CD8-positive, alpha-beta memory T cell (primary cell): ENCODE data around the gene POLR2F. TPM values are rescaled to one million over a fixed set of nuclear protein-coding genes. Genes with fewer than 3 reads are reported as not detected.

Experiments used
- CTCF ChIA-PET: fragments of 350-600 bp; sonication (Branson Sonifier 250); formaldehyde crosslinking; loops from one replicate; lab custom pipeline; 2021; ENCODE audit warnings: antibody characterized with exemption; lab: Charles Lee
- POLR2A ChIA-PET: fragments of 350-600 bp; sonication (Branson Sonifier 250); formaldehyde crosslinking; loops from one replicate; lab custom pipeline; 2021; ENCODE audit warnings: antibody characterized with exemption; lab: Charles Lee
- DNase-seq, 5 donors: peaks; one replicate each; pipeline versions ENCODE4 v3.0.0 to v3.0.0-alpha.2; 2020 to 2022; ENCODE audit warnings: mixed read lengths in 1 of 5
- H3K27ac ChIP-seq: one replicate; pipeline ENCODE4 v1.7.0; 2013; ENCODE audit warnings: low read depth, mild to moderate bottlenecking, low read length, moderate library complexity
- H3K27me3 ChIP-seq: 2 replicates; pipeline ENCODE4 v1.7.0; 2013; ENCODE audit warnings: low read length, mild to moderate bottlenecking; ENCODE audit not compliant: insufficient read depth, poor library complexity, severe bottlenecking
- H3K36me3 ChIP-seq: 2 replicates; pipeline ENCODE4 v1.7.0; 2013; ENCODE audit warnings: mild to moderate bottlenecking, low read length, moderate library complexity; ENCODE audit not compliant: insufficient read depth
- H3K4me1 ChIP-seq: 2 replicates; pipeline ENCODE4 v1.7.0; 2013; ENCODE audit warnings: mild to moderate bottlenecking, low read length, moderate library complexity; ENCODE audit not compliant: insufficient read depth
- H3K4me3 ChIP-seq: 2 replicates; pipeline ENCODE4 v1.7.0; 2013; ENCODE audit warnings: mild to moderate bottlenecking, low read length
- H3K9me3 ChIP-seq: 2 replicates; pipeline ENCODE4 v1.7.0; 2013; ENCODE audit warnings: mild to moderate bottlenecking, low read length
- H3K27ac Mint-ChIP-seq, 8 donors: one replicate each; pipeline ENCODE4 v1.8.0; 2020 to 2021; ENCODE audit warnings: mixed read lengths in 8 of 8, mild to moderate bottlenecking in 6 of 8, inconsistent platforms in 3 of 8, moderate library complexity in 3 of 8
- H3K27me3 Mint-ChIP-seq, 2 donors: one replicate each; pipeline ENCODE4 v1.8.0; 2020 to 2021; ENCODE audit warnings: mixed read lengths in 2 of 2, mild to moderate bottlenecking in 1 of 2, moderate library complexity in 1 of 2
- H3K36me3 Mint-ChIP-seq, 3 donors: one replicate each; pipeline ENCODE4 v1.8.0; 2020 to 2021; ENCODE audit warnings: mixed read lengths in 3 of 3, inconsistent platforms in 1 of 3, mild to moderate bottlenecking in 1 of 3
- H3K4me1 Mint-ChIP-seq, 3 donors: one replicate each; pipeline ENCODE4 v1.8.0; 2020 to 2021; ENCODE audit warnings: mixed read lengths in 3 of 3, inconsistent platforms in 1 of 3, mild to moderate bottlenecking in 1 of 3
- H3K4me3 Mint-ChIP-seq, 7 donors: one replicate each; pipeline ENCODE4 v1.8.0; 2020 to 2021; ENCODE audit warnings: mixed read lengths in 7 of 7, mild to moderate bottlenecking in 6 of 7, moderate library complexity in 4 of 7, inconsistent platforms in 2 of 7
- H3K9me3 Mint-ChIP-seq, 5 donors: one replicate each; pipeline ENCODE4 v1.8.0; 2020 to 2022; ENCODE audit warnings: mixed read lengths in 5 of 5, mild to moderate bottlenecking in 3 of 5, moderate library complexity in 2 of 5, inconsistent platforms in 1 of 5
- polyA plus RNA-seq: library from polyadenylated mRNA; unstranded; fragments of 300-500 nt; fragmentation: Illumina TruSeq; gene quantifications from one replicate; pipeline ENCODE4 v1.2.3, GENCODE V29; 2021
- total RNA-seq, 2 experiments: library from RNA; stranded (reverse); gene quantifications; one replicate each; pipeline ENCODE4 v1.2.3, GENCODE V29; 2021

Gene POLR2F
- total and polyA plus RNA-seq, 3 experiments from 2014 or later, result 140 to 167 (median 148) TPM

GRCh38 chr22:37909766-37910165 lies 43.7 kb upstream of the POLR2F start:
- ChIA-PET CTCF (interaction anchor here (0.7 kb wide), 1 partner anchor 18 kb away, joined by 3 read pairs; no protein-coding TSS in a partner anchor), POLR2A (interaction anchor here (1.4 kb wide), 1 partner anchor 13 kb away, joined by 3 read pairs; no protein-coding TSS in a partner anchor)
- Mint-ChIP-seq H3K27ac (peak overlapping the region in 3 of 8 donors; percentile 1 to 66 (median 25)), H3K27me3 (no peaks in the 10 kb centered on the region), H3K9me3 (no peaks in the 10 kb centered on the region), H3K4me1 (peaks cover 27 to 52% (median 30%) of the 10 kb centered on the region in 3 donors), H3K36me3 (peaks cover 0 to 21% (median 0%) of the 10 kb centered on the region in 3 donors), H3K4me3 (peak overlapping the region in 2 of 7 donors; percentile 12 to 18)
- Histone ChIP-seq H3K4me3 (no peak overlapping the region), H3K27ac (no peak overlapping the region), H3K27me3 (no peaks in the 10 kb centered on the region), H3K4me1 (peaks cover 19% of the 10 kb centered on the region), H3K9me3 (no peaks in the 10 kb centered on the region), H3K36me3 (no peaks in the 10 kb centered on the region)
- DNase-seq, result no peak

GRCh38 chr22:37910890-37911672 lies 42.4 kb upstream of the POLR2F start:
- H3K4me1 Mint-ChIP-seq, result peaks cover 19 to 44% (median 25%) of the 10 kb centered on the region in 3 donors
- peaks cover 19% of the 10 kb centered on the region for H3K4me1 ChIP-seq
- H3K36me3 Mint-ChIP-seq, result peaks cover 0 to 24% (median 0%) of the 10 kb centered on the region in 3 donors
- CTCF ChIA-PET, result interaction anchor here (1.2 to 1.6 kb wide), 2 partner anchors 23 to 48 kb away, joined by 3 to 4 read pairs; no protein-coding TSS in a partner anchor
- POLR2A ChIA-PET, result interaction anchor here (1.4 kb wide), 1 partner anchor 14 kb away, joined by 3 read pairs; no protein-coding TSS in a partner anchor
- no peak overlapping the region for H3K4me3 Mint-ChIP-seq
- H3K27me3 ChIP-seq, result no peaks in the 10 kb centered on the region
- H3K9me3 ChIP-seq, result no peaks in the 10 kb centered on the region
- no peaks in the 10 kb centered on the region for H3K36me3 ChIP-seq
- no peaks in the 10 kb centered on the region for H3K27me3 Mint-ChIP-seq
- DNase-seq, result no peak
- peak overlapping the region in 4 of 8 donors; percentile 32 to 81 (median 61) for H3K27ac Mint-ChIP-seq
- H3K9me3 Mint-ChIP-seq, result no peaks in the 10 kb centered on the region
- H3K4me3 ChIP-seq, result no peak overlapping the region
- H3K27ac ChIP-seq, result no peak overlapping the region

GRCh38 chr22:37911697-37912096 lies 41.8 kb upstream of the POLR2F start:
- no peak overlapping the region for H3K4me3 ChIP-seq
- Mint-ChIP-seq H3K4me1 (peaks cover 19 to 43% (median 25%) of the 10 kb centered on the region in 3 donors), H3K9me3 (no peaks in the 10 kb centered on the region), H3K4me3 (no peak overlapping the region), H3K36me3 (peaks cover 0 to 30% (median 0%) of the 10 kb centered on the region in 3 donors), H3K27me3 (no peaks in the 10 kb centered on the region), H3K27ac (peak overlapping the region in 5 of 8 donors; percentile 32 to 86 (median 72))
- DNase-seq, result no peak
- POLR2A ChIA-PET, result no interaction called here
- no peaks in the 10 kb centered on the region for H3K9me3 ChIP-seq
- no peaks in the 10 kb centered on the region for H3K27me3 ChIP-seq
- H3K36me3 ChIP-seq, result no peaks in the 10 kb centered on the region
- H3K4me1 ChIP-seq, result peaks cover 19% of the 10 kb centered on the region
- H3K27ac ChIP-seq, result no peak overlapping the region
- CTCF ChIA-PET, result interaction anchor here (1.2 to 1.6 kb wide), 2 partner anchors 22 to 49 kb away, joined by 3 to 4 read pairs; no protein-coding TSS in a partner anchor

GRCh38 chr22:37912171-37912570 lies 41.3 kb upstream of the POLR2F start:
- Histone ChIP-seq H3K27me3 (no peaks in the 10 kb centered on the region), H3K4me1 (peaks cover 14% of the 10 kb centered on the region), H3K36me3 (no peaks in the 10 kb centered on the region), H3K9me3 (no peaks in the 10 kb centered on the region), H3K4me3 (no peak overlapping the region), H3K27ac (no peak overlapping the region)
- no peak overlapping the region for H3K4me3 Mint-ChIP-seq
- DNase-seq, result no peak
- peaks cover 0 to 31% (median 0%) of the 10 kb centered on the region in 3 donors for H3K36me3 Mint-ChIP-seq
- ChIA-PET POLR2A (no interaction called here), CTCF (interaction anchor here (1.2 kb wide), 1 partner anchor 49 kb away, joined by 3 read pairs; no protein-coding TSS in a partner anchor)
- no peaks in the 10 kb centered on the region for H3K27me3 Mint-ChIP-seq
- H3K27ac Mint-ChIP-seq, result peak overlapping the region in 3 of 8 donors; percentile 47 to 89 (median 81)
- no peaks in the 10 kb centered on the region for H3K9me3 Mint-ChIP-seq
- peaks cover 15 to 38% (median 22%) of the 10 kb centered on the region in 3 donors for H3K4me1 Mint-ChIP-seq

GRCh38 chr22:37913233-37913721 lies 40.2 kb upstream of the POLR2F start:
- Histone ChIP-seq H3K36me3 (peaks cover 7% of the 10 kb centered on the region), H3K9me3 (no peaks in the 10 kb centered on the region), H3K27ac (no peak overlapping the region), H3K4me1 (peaks cover 6% of the 10 kb centered on the region), H3K4me3 (no peak overlapping the region), H3K27me3 (no peaks in the 10 kb centered on the region)
- H3K36me3 Mint-ChIP-seq, result peaks cover 0 to 42% (median 0%) of the 10 kb centered on the region in 3 donors
- no peak for DNase-seq
- no peaks in the 10 kb centered on the region for H3K9me3 Mint-ChIP-seq
- peaks cover 5 to 29% (median 14%) of the 10 kb centered on the region in 3 donors for H3K4me1 Mint-ChIP-seq
- no peaks in the 10 kb centered on the region for H3K27me3 Mint-ChIP-seq
- no peak overlapping the region for H3K4me3 Mint-ChIP-seq
- POLR2A ChIA-PET, result no interaction called here
- CTCF ChIA-PET, result no interaction called here
- peak overlapping the region in 2 of 8 donors; percentile 43 to 46 for H3K27ac Mint-ChIP-seq

GRCh38 chr22:37916311-37916710 lies 37.2 kb upstream of the POLR2F start:
- peaks cover 8% of the 10 kb centered on the region for H3K36me3 ChIP-seq
- no peak for DNase-seq
- Mint-ChIP-seq H3K4me3 (no peak overlapping the region), H3K4me1 (peaks cover 0 to 14% (median 8%) of the 10 kb centered on the region in 3 donors), H3K9me3 (no peaks in the 10 kb centered on the region), H3K27ac (peak overlapping the region in 1 of 8 donors; percentile 82), H3K27me3 (no peaks in the 10 kb centered on the region), H3K36me3 (peaks cover 0 to 51% (median 0%) of the 10 kb centered on the region in 3 donors)
- CTCF ChIA-PET, result interaction anchor here (0.9 to 1.2 kb wide), 2 partner anchors 38 to 98 kb away, joined by 3 read pairs; no protein-coding TSS in a partner anchor
- POLR2A ChIA-PET, result interaction anchor here (0.5 kb wide), 1 partner anchor 19 kb away, joined by 5 read pairs; no protein-coding TSS in a partner anchor
- H3K27me3 ChIP-seq, result no peaks in the 10 kb centered on the region
- no peaks in the 10 kb centered on the region for H3K9me3 ChIP-seq
- no peak overlapping the region for H3K27ac ChIP-seq
- H3K4me3 ChIP-seq, result no peak overlapping the region
- peaks cover 3% of the 10 kb centered on the region for H3K4me1 ChIP-seq

- peaks cover 0 to 5% (median 4%) of the 10 kb centered on the region in 3 donors for H3K4me1 Mint-ChIP-seq
- no peak overlapping the region for H3K27ac ChIP-seq
- POLR2A ChIA-PET, result no interaction called here
Observed at GRCh38 chr22:37917874-37918548, 35.5 kb upstream of the POLR2F start.

More at GRCh38 chr22:37917874-37918548, 35.5 kb upstream of the POLR2F start:
- peaks cover 0 to 49% (median 1%) of the 10 kb centered on the region in 3 donors for H3K36me3 Mint-ChIP-seq
- Histone ChIP-seq H3K9me3 (no peaks in the 10 kb centered on the region), H3K27me3 (no peaks in the 10 kb centered on the region), H3K4me1 (no peaks in the 10 kb centered on the region), H3K4me3 (no peak overlapping the region), H3K36me3 (peaks cover 8% of the 10 kb centered on the region)
- no peaks in the 10 kb centered on the region for H3K27me3 Mint-ChIP-seq
- no peak overlapping the region for H3K4me3 Mint-ChIP-seq
- CTCF ChIA-PET, result no interaction called here
- no peaks in the 10 kb centered on the region for H3K9me3 Mint-ChIP-seq
- H3K27ac Mint-ChIP-seq, result peak overlapping the region in 1 of 8 donors; percentile 11
- DNase-seq, result no peak
